Ramos (cell line): ENCODE results near the gene DGKH.

Experiments
- in situ Hi-C: fragments of 300-500 bp; cut with MboI; formaldehyde crosslinking; loops from one replicate; pipeline ENCODE4 v1.14.3; 2022; ENCODE audit warnings: low sequenced_read_pairs; ENCODE audit not compliant: unreplicated experiment

The DGKH gene

GRCh38 chr13:42040730-42041010, 7.8 kb upstream of the DGKH start:
- in situ Hi-C loops, result no loop called here

GRCh38 chr13:42041011-42041683, 7.3 kb upstream of the DGKH start:
- in situ Hi-C loops, result no loop called here

DNA sequence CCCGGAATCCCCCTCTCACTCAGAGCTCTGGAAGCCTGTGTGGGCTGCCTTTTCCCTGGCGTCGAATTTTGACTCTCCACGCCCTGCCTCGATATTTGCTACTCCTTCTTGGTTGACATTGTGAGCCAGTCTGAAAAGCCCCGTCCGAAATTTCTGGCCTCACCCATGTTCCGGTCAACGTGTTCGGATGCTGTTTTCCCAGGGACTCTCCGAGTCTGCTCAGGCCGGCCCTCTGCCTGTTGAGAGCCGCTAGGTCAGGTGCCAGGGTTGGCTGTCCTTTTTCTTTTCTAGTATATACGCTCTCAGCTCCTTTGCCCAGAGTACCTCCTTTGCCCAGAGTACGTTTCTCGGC, 6.8 kb upstream of the DGKH start:
- in situ Hi-C loops, result no loop called here

- in situ Hi-C loops, result no loop called here
These were observed 4.8 kb upstream of the DGKH start for GRCh38 chr13:42043676-42044075.

DNA sequence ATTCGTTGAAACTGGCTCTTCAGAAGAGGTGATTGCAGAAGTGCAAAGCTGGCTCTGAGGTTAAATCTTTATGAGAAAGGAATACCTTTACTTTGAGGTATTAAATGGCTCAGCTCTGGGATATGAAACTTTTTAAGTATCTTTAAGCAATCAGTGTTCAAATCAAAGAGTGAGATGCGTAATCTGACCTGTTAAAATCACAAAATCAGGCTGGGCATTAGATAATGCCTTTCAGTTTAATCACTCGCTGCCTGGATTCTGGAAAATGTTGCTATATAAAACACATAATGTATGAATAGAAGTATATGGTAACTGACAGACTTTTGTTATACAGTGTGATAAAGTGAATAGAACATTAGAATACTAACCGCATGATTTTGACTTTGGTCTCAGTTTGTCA, 2.0 kb upstream of the DGKH start:
- in situ Hi-C loops, result no loop called here

DNA sequence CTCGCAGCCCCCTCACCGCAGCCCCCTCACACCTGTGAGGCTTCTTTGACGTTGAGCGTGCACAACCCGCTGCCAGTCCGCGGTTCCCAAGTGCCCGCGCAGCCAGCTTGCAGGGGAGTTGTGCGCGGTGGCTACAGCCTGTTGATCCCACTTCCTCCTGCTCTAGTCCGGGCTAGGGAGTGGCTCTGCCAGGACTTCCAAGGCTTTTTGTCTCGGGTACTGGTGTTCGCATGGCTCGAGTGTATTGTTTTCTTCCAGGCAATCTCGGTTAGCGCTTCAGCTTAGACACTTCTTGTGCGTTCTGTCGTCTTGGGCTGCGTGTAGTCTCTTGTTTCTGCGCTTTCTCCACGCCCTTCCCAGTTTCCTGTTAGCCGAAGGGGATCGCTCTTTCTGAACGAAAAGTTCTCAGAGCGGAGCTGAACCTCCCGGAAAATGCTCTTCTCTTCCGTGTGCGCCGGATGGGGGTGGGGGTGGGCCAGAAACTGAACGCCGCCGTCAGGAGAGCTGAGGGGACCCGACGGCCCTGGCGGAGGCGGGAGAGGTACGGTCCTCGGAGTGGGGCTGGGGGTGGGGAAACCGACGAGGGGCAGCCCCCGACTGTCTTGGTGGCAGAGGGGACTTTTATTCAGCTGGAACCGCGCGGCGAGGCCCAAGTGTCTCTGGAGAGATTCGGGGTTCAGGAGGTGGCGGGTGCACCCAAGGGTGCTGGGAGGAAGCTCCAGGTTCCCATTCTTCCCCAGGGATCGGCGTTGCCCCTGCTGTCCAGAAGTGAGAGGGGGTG, 697 bp upstream of the DGKH start:
- in situ Hi-C loops, result no loop called here

DNA sequence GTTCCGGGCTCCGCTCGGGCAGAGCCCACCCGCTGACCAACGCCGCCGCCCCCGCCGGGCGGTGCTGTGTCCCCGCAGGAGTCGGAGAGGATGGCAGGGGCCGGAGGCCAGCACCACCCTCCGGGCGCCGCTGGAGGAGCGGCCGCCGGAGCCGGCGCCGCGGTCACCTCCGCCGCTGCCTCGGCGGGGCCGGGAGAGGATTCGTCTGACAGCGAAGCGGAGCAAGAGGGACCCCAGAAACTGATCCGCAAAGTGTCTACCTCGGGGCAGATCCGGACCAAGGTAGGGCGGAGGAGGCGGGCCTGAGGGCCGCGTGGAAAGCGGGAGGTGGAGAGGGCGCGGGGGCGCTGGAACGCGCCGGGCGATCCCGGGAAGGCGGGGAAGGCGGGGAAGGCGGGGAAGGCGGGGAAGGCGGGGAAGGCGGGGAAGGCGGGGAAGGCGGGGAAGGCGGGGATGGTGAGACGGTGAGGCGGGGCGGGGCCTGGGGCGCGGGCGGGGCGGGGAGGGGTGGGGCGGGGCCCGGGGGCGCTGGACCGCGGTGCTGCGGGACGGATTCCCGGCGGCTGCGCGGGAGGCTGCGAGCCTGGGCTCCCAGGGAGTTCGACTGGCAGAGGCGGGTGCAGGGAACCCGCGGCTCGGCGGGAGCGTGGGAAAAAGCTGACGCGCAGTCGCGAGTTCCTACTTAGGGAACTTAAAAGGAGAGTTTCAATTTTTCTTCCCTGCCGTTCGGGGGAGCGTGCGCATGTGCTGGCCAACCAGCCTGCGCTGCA, 421 bp downstream of the DGKH start:
- in situ Hi-C loops, result no loop called here

- in situ Hi-C loops, result no loop called here
These were observed 986 bp downstream of the DGKH start for GRCh38 chr13:42049454-42049813.

GRCh38 chr13:42054798-42055499, 6.5 kb downstream of the DGKH start:
- in situ Hi-C loops, result no loop called here

GRCh38 chr13:42055500-42056085, 7.1 kb downstream of the DGKH start:
- in situ Hi-C loops, result no loop called here

DNA sequence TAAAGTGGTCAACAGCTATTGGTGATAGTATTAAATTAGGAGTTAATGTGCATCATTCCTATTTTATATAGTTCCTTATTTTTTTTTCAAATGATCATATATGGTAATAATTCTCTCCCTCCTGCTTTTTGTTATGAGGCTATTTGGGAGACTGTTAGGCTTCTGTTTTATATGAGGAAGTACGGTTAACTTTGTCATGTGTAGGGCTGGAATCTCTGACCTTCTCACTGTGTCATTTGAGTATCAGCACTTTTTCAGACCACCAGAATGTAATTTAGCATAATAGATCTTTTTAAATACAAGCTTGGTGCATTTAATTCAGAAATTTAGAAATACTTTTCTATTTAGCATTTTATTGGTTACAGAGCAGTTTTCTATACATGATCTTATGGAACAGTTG, 7.7 kb downstream of the DGKH start:
- in situ Hi-C loops, result no loop called here

DNA sequence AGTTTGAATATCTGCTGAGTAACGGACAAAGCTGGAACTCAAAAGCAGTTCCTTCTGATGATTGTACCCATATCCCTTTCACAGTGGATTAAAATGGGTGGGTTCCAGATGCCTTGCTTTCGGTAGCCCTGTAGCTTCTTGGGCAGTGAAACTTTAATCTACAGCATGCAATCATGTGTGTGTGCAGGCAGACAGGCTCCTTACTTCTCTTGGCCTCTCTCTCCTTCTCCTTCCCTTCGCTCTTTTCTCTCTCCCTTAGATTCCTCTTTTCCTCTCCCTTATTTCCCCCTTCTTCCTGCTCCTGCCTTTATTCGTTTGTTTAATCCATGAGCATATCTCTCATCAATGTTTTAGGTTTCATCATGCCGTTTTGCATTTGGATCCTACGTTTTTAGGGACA, 8.1 kb downstream of the DGKH start:
- in situ Hi-C loops, result no loop called here

DNA sequence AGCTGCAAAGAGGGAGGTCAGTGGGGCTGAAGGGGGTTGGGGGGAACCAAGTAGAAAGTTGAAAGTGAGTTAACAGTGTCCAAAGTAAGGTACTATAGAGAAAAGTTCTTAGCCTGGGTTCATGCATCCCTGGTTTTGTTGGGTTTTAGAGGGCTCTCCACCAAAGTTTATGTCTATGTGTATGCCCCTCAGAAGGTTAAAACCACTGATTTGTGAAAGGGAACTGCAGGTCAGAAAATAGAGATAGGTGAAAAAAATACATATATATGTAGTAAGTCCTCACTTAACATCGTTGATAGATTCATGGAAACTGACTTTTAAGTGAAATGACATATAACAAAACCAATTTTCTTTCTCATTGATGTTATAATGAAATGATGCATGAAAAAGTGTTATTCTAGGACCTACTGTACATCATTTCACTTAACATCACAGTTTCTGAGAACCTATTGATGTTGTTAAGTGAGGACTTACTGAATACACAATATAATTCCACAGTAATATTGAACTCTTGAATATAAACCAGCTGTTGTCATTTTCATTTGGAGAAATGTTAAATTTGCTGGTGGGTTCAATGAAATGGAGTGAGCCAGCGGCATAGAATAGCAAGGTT, 9.6 kb downstream of the DGKH start:
- in situ Hi-C loops, result no loop called here

DNA sequence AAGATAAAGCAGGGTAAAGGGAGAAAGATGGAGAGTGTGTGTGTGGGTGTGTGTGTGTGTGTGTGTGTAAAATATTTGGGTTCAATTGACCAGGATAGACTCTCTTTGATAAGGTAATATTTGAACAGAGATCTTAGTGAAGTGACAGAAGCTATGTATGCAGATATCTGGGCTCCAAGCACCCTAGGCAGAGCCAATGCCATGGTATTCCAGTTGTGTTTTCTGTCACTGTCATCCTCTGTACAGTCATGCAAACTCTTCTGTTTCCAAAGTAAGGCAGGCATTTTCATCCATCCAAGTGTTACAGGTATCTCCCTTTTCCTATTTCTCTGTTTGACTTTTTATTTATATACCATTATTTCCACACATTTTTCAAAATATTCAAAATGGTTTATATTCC, 13.5 kb downstream of the DGKH start:
- in situ Hi-C loops, result no loop called here

- in situ Hi-C loops, result no loop called here
These were observed 14.7 kb downstream of the DGKH start for GRCh38 chr13:42063105-42063504.

DNA sequence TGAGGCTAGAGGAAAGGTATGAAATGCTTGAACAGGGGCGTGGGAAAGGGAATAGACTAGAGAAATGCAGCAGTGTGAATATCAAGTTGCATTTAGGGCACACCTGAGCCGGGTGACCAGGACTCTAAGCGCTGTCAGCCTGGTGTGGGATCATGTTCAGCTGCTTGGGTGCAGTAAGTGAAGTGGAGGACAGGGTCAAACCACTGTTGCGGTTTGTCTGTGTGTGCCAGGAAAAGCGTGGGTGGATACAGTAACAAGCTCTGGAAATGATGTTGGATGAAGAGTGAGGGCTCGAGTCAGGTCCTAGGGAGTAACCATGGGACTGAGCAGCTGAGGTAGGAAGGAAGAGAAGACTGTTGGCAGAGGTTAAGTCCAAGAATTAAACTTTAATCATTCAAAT, 15.8 kb downstream of the DGKH start:
- in situ Hi-C loops, result no loop called here

DNA sequence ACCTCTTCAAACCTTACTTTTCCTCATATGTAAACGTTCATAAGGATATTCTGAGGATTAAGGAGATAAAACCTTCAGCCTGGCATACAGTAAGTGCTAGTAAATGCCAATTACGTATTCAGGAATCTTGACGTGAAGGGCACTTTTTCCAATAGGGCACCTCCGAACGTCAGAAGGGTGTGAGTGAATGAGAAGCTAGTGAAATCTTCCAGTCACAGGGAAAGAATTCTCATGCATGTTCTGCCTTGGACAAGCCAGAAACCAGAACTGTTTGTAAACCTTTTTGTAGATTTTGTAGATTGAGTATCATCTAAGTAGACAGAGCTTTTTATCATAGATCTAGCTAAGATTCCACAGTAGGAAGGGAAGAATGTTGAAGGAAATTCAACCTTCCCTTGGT, 16.5 kb downstream of the DGKH start:
- in situ Hi-C loops, result no loop called here

GRCh38 chr13:42065414-42065813, 17.0 kb downstream of the DGKH start:
- in situ Hi-C loops, result no loop called here

DNA sequence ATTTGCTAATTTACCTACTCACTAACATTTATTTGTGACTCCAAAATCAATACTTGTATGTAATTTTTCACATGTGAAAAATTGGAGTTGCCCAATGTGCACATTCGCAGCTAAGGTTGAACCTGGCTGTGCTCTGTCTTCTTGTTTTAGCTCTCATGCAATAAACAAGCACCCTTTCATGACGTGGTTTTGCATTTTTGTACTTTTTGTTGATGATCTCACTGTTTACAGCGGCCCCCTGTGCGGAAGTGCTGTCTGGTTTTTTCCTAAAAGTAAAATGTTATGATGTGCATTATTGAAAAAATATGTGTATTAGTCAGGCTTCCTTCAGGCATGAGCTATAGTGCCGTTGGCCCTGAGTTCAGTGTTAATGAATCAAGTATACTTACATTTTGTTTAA, 18.1 kb downstream of the DGKH start:
- in situ Hi-C loops, result no loop called here

DNA sequence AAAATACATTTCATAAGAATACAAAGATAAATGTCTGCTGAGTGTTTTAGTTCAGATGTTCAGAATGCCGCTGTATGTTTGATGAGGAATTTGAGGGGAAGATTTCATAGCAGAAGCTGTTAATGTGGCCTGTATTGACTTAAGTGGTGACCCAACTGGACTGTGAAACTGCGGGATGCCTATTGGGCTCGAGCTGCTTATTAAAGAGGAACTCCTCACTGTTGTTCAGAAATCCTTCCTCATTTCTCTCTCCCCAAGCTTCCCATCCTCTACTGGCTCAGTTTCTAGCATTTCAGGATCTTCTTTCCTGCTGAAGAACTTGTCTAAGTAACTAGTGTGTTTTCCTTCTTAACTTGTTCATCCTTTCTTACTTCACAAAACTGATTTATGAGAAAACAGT, 20.4 kb downstream of the DGKH start:
- in situ Hi-C loops, result no loop called here
